HepG2 (cell line): Measurements from ENCODE around the gene VPS4A. TPM values are rescaled to one million over a fixed set of nuclear protein-coding genes. Genes with fewer than 3 reads are reported as not detected.

Experiments
- ATAC-seq: fragments of 200-7000 bp; cut with Tn5 transposase; 3 replicates; pipeline ENCODE4 v1.9.1; 2020; ENCODE audit warnings: mild to moderate bottlenecking, moderate library complexity
- BruUV-seq: library from RNA; stranded (reverse); fragments of 400-500 nt; replicated peaks from 2 replicates; lab custom pipeline; 2021; lab: Mats Ljungman, UMichigan
- CTCF ChIA-PET: fragments of 300-600 bp; formaldehyde crosslinking; extraction: SDS; loops from one replicate; lab custom pipeline; 2021; ENCODE audit warnings: low total read pairs, inconsistent platforms, low intra/inter-chr PET ratio; lab: Yijun Ruan, JAX
- POLR2A ChIA-PET: fragments of 350-600 bp; sonication (Branson Sonifier 250); formaldehyde crosslinking; loops from one replicate; lab custom pipeline; 2020; ENCODE audit warnings: antibody characterized with exemption, inconsistent platforms; lab: Yijun Ruan, JAX
- DNase-seq: peaks from one replicate; pipeline ENCODE4 v3.0.0-alpha.2; 2015; ENCODE audit warnings: low spot score
- FAIRE-seq: peaks from 3 replicates; lab custom pipeline; 2011; peaks lifted over from hg19 to GRCh38; lab: Jason Lieb, UNC
- H2AFZ ChIP-seq: one replicate; pipeline ENCODE4 v1.6.1; 2011; ENCODE audit warnings: low read length, inconsistent platforms
- H3K27ac ChIP-seq: fragments of 300-600 bp; 3 replicates; pipeline ENCODE4 v1.8.0; 2011; ENCODE audit warnings: mixed run types, mild to moderate bottlenecking, mixed read lengths, low read length, inconsistent platforms; ENCODE audit not compliant: insufficient read depth; ENCODE audit errors: extremely low read length
- H3K27me3 ChIP-seq, 2 experiments: fragments of 200-600 bp in 1 of 2; 2 replicates in 1 of 2; 3 replicates in 1 of 2; pipeline versions ENCODE4 v1.6.0 to v1.8.0; 2011; ENCODE audit warnings: low read length in 2 of 2, mild to moderate bottlenecking in 2 of 2, moderate library complexity in 2 of 2, inconsistent platforms in 1 of 2; ENCODE audit not compliant: insufficient read depth in 2 of 2, control insufficient read depth in 1 of 2
- H3K36me3 ChIP-seq, 2 experiments: fragments of 200-600 bp in 1 of 2; replicated peaks in 1 of 2; 2 replicates in 1 of 2; 3 replicates in 1 of 2; pipeline versions ENCODE4 v1.5.1 to v1.8.0; 2011; ENCODE audit warnings: low read length in 2 of 2, inconsistent platforms in 1 of 2; ENCODE audit not compliant: insufficient read depth in 2 of 2, control insufficient read depth in 1 of 2
- H3K4me1 ChIP-seq: 2 replicates; pipeline ENCODE4 v1.5.1; 2012; ENCODE audit warnings: low read length, inconsistent platforms; ENCODE audit not compliant: insufficient read depth
- H3K4me2 ChIP-seq: 2 replicates; pipeline ENCODE4 v1.6.0; 2011; ENCODE audit warnings: low read depth, low read length, inconsistent platforms
- H3K4me3 ChIP-seq, 3 experiments: fragments of 200-600 bp in 1 of 3; sonication (generic), shearing (Covaris generic) in 1 of 3; replicated peaks in 1 of 3; 2 replicates each; pipeline ENCODE4 v1.5.1; 2011 to 2016; ENCODE audit warnings: low read length in 3 of 3, inconsistent platforms in 2 of 3, low read depth in 2 of 3, mild to moderate bottlenecking in 2 of 3, control low read depth in 1 of 3, mixed read lengths in 1 of 3; ENCODE audit not compliant: insufficient read depth in 1 of 3
- H3K79me2 ChIP-seq: one replicate; pipeline ENCODE4 v1.6.1; 2011; ENCODE audit warnings: low read length, inconsistent platforms; ENCODE audit not compliant: insufficient read depth
- H3K9ac ChIP-seq: 2 replicates; pipeline ENCODE4 v1.6.0; 2011; ENCODE audit warnings: mild to moderate bottlenecking, low read depth, low read length, inconsistent platforms; ENCODE audit not compliant: insufficient read depth
- H3K9me3 ChIP-seq: 2 replicates; pipeline ENCODE4 v1.5.1; 2012; ENCODE audit warnings: mild to moderate bottlenecking, low read length
- H4K20me1 ChIP-seq: 2 replicates; pipeline ENCODE4 v1.6.0; 2011; ENCODE audit warnings: inconsistent platforms, mild to moderate bottlenecking, low read length, moderate library complexity; ENCODE audit not compliant: insufficient read depth
- AGO2 ChIP-seq: fragments of 200-400 bp; formaldehyde crosslinking; optimal IDR thresholded peaks from 2 replicates; pipeline ENCODE3; 2017; ENCODE audit warnings: mild to moderate bottlenecking, low read depth, low read length, moderate library complexity
- ATF1 ChIP-seq: IDR thresholded peaks from 2 replicates; pipeline ENCODE4 v1.6.1; 2016; ENCODE audit warnings: mild to moderate bottlenecking, control low read depth
- DR1 ChIP-seq: sonication (generic); formaldehyde crosslinking; IDR thresholded peaks from 2 replicates; pipeline ENCODE4 v1.8.0; 2021; ENCODE audit warnings: mild to moderate bottlenecking, missing genetic modification reagents, inconsistent platforms
- MXI1 ChIP-seq: IDR thresholded peaks from 3 replicates; pipeline ENCODE4 v1.6.1; 2012; ENCODE audit warnings: low read depth, low read length, inconsistent platforms, borderline replicate concordance
- POLR2A ChIP-seq, 2 experiments: IDR thresholded peaks; 2 replicates each; pipeline ENCODE4 v1.6.1; 2011; ENCODE audit warnings: low read depth in 2 of 2, low read length in 2 of 2, mild to moderate bottlenecking in 1 of 2, moderate library complexity in 1 of 2; ENCODE audit not compliant: insufficient read depth in 1 of 2
- POLR2G ChIP-seq: fragments of 200-400 bp; formaldehyde crosslinking; IDR thresholded peaks from 2 replicates; pipeline ENCODE4 v1.6.1; 2018; ENCODE audit warnings: mild to moderate bottlenecking, low read depth, low read length, moderate library complexity
- RBFOX2 ChIP-seq: fragments of 200-400 bp; formaldehyde crosslinking; IDR thresholded peaks from 2 replicates; pipeline ENCODE4 v1.6.1; 2017; ENCODE audit warnings: low read depth, mild to moderate bottlenecking, low read length
- RBM22 ChIP-seq: fragments of 200-400 bp; formaldehyde crosslinking; optimal IDR thresholded peaks from 2 replicates; pipeline ENCODE3; 2017; ENCODE audit warnings: mild to moderate bottlenecking, low read length, moderate library complexity
- RBM39 ChIP-seq: fragments of 200-400 bp; formaldehyde crosslinking; IDR thresholded peaks from one replicate; pipeline ENCODE4 v1.6.1; 2018; ENCODE audit warnings: antibody characterized with exemption, mild to moderate bottlenecking, low read depth, low read length; ENCODE audit not compliant: poor library complexity, severe bottlenecking
- SMAD9 ChIP-seq: sonication (generic); formaldehyde crosslinking; IDR thresholded peaks from 2 replicates; pipeline ENCODE4 v1.5.1; 2020; ENCODE audit warnings: mild to moderate bottlenecking, missing genetic modification reagents
- ZC3H4 ChIP-seq: sonication (generic); formaldehyde crosslinking; IDR thresholded peaks from 2 replicates; pipeline ENCODE4 v1.4.0; 2020; ENCODE audit warnings: missing genetic modification reagents, borderline replicate concordance
- ZNF180 ChIP-seq: sonication (generic); formaldehyde crosslinking; IDR thresholded peaks from 2 replicates; pipeline ENCODE4 v1.4.0; 2020; ENCODE audit warnings: low read depth, missing genetic modification reagents, borderline replicate concordance
- ZNF768 ChIP-seq: sonication (generic); formaldehyde crosslinking; IDR thresholded peaks from 2 replicates; pipeline ENCODE4 v1.4.0; 2020; ENCODE audit warnings: missing genetic modification reagents
- WGBS: methylation state at CpG from one replicate; pipeline ENCODE4 v1.1.6; 2017; ENCODE audit warnings: low lambda C conversion rate; 5-methylcytosine and 5-hydroxymethylcytosine counted together
- in situ Hi-C: cut with HindIII; loops from 2 replicates; pipeline ENCODE4 v1.10.0; 2017; ENCODE audit warnings: low pct_unique_long_range_greater_than_20kb; ENCODE audit not compliant: extremely low pct_ligation_motif_present
- intact Hi-C: fragments of 100-400 bp; cut with micrococcal nuclease; formaldehyde crosslinking; loops from one replicate; pipeline ENCODE4 v1.10.0; 2022; ENCODE audit not compliant: unreplicated experiment
- polyA plus RNA-seq, 8 experiments: library from polyadenylated mRNA; depleted of rRNA in 3 of 8; stranded (reverse) in 7 of 8; unstranded in 1 of 8; fragments of >200 nt; fragmentation: Illumina TruSeq in 4 of 8; extraction: Trizol in 4 of 8; gene quantifications; 2 replicates each; pipeline versions ENCODE4 v1.2.1 to v1.2.3, GENCODE V29; 2011 to 2016; ENCODE audit warnings: low read depth in 4 of 8, missing spikeins in 1 of 8, mixed read lengths in 1 of 8; ENCODE audit not compliant: insufficient read depth in 1 of 8
- total RNA-seq, 5 experiments: library from RNA; depleted of rRNA; stranded (reverse); fragments of >200 nt; fragmentation: Illumina TruSeq; extraction: Trizol; gene quantifications; 2 replicates each; pipeline ENCODE4 v1.2.3, GENCODE V29; 2016; ENCODE audit warnings: low read depth in 1 of 5
- TF ChIP-seq, protein P1 (sequence below): sonication (generic); formaldehyde crosslinking; IDR thresholded peaks from 2 replicates; pipeline ENCODE4 v1.5.0; 2020; ENCODE audit warnings: mild to moderate bottlenecking, missing genetic modification reagents

Gene VPS4A
- total and polyA plus RNA-seq, 2 of the 13 experiments (the other 11 are each of a cell fraction or from before 2014, with no cell fraction given): 13.2 to 27.9 TPM

DNA sequence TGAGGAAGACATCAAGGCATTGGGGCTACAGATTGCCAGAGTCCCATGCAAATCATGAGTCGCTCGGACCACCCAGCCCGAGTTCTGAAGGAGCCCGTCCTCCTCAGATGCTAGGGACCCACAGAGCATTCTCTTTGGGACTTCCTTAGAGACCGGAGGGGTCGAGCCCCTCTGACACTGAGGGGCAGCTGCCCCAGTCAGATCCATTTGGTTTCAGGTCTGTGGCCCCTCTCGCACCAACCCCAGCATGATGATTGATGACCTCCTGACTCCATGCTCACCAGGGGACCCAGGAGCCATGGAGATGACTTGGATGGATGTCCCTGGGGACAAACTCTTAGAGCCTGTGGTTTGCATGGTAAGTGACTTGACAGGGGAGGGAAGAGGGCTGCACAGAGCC lies 11.2 kb downstream of the VPS4A start:
- no peak overlapping the region for H2AFZ ChIP-seq
- no peak for FAIRE-seq
- H3K4me3 ChIP-seq: no peak overlapping the region
- H3K9me3 ChIP-seq: no peaks in the 10 kb centered on the region
- 98% methylated on average over 7 of the region's 7 CpGs for WGBS
- 0 out of 2 replicates have a peak, but pooled peaks have one; percentile 27 for TF ChIP-seq DR1 (CRISPR knock-in tag)
- TF ChIP-seq SMAD9 (CRISPR knock-in tag): no peak
- TF ChIP-seq RBM22: peak; percentile 43
- peak; percentile 52; the same call in 1 of the 2 replicates for TF ChIP-seq POLR2G
- TF ChIP-seq AGO2: peak; percentile 49
- TF ChIP-seq ZNF180 (CRISPR knock-in tag): no peak
- TF ChIP-seq, all 625 proteins: peak for 4
- Histone ChIP-seq H4K20me1 (peaks cover 21% of the 10 kb centered on the region), H3K27ac (no peak overlapping the region), H3K4me2 (no peak overlapping the region), H3K9ac (no peak overlapping the region), H3K79me2 (peaks cover 33% of the 10 kb centered on the region), H3K4me1 (peaks cover 34% of the 10 kb centered on the region), H3K27me3 (no peaks in the 10 kb centered on the region), H3K36me3 (peaks cover 43 to 70% of the 10 kb centered on the region in 2 experiments)
- BruUV-seq: no TSS peak
- no peak for ATAC-seq
- POLR2A ChIA-PET: interaction anchor here (1.4 kb wide), 1 partner anchor 18 kb away, joined by 4 read pairs; no protein-coding TSS in a partner anchor
- in situ Hi-C loops: no loop called here
- DNase-seq: no peak
- intact Hi-C loops: no loop called here
- CTCF ChIA-PET: no interaction called here

- ATAC-seq: no peak
- Histone ChIP-seq H3K4me1 (peaks cover 45% of the 10 kb centered on the region), H3K36me3 (peaks cover 42 to 70% of the 10 kb centered on the region in 2 experiments), H3K4me2 (no peak overlapping the region), H4K20me1 (peaks cover 23% of the 10 kb centered on the region), H3K79me2 (peaks cover 43% of the 10 kb centered on the region), H3K4me3 (no peak overlapping the region), H3K9ac (no peak overlapping the region), H3K27me3 (no peaks in the 10 kb centered on the region), H3K27ac (no peak overlapping the region), H3K9me3 (no peaks in the 10 kb centered on the region), H2AFZ (no peak overlapping the region)
- WGBS: 97% methylated on average over 10 of the region's 14 CpGs
- in situ Hi-C loops: no loop called here
- intact Hi-C loops: no loop called here
- ChIA-PET CTCF (no interaction called here), POLR2A (interaction anchor here (0.6 to 2.3 kb wide), 3 partner anchors 12 to 17 kb away, joined by 4 to 5 read pairs (median 5); partner anchors contain the start of genes COG8, NIP7 and VPS4A)
- BruUV-seq: no TSS peak
- no peak for FAIRE-seq
- no peak for DNase-seq
- TF ChIP-seq, protein P1, sequence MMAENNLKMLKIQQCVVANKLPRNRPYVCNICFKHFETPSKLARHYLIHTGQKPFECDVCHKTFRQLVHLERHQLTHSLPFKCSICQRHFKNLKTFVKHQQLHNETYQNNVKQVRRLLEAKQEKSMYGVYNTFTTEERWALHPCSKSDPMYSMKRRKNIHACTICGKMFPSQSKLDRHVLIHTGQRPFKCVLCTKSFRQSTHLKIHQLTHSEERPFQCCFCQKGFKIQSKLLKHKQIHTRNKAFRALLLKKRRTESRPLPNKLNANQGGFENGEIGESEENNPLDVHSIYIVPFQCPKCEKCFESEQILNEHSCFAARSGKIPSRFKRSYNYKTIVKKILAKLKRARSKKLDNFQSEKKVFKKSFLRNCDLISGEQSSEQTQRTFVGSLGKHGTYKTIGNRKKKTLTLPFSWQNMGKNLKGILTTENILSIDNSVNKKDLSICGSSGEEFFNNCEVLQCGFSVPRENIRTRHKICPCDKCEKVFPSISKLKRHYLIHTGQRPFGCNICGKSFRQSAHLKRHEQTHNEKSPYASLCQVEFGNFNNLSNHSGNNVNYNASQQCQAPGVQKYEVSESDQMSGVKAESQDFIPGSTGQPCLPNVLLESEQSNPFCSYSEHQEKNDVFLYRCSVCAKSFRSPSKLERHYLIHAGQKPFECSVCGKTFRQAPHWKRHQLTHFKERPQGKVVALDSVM (CRISPR knock-in tag): 0 out of 2 replicates have a peak, but pooled peaks have one; percentile 16
- TF ChIP-seq RBFOX2: peak; percentile 51
- TF ChIP-seq ATF1 (CRISPR knock-in tag): no peak
- TF ChIP-seq POLR2A (IDR thresholded peaks at IDR 0.05; ENCODE audit: insufficient read depth in 1 of 2, low read depth in 2 of 2, low read length in 2 of 2): peak in 1 of 2 experiments; percentile 42; a peak in 1 of 4 replicates
- 0 out of 2 replicates have a peak, but pooled peaks have one; percentile 13 for TF ChIP-seq ZNF768 (CRISPR knock-in tag)
- no peak for TF ChIP-seq ZC3H4
- TF ChIP-seq AGO2: peak; percentile 73
- peak; percentile 22 for TF ChIP-seq RBM39
- TF ChIP-seq MXI1: no peak
Observed at GRCh38 chr16:69323415-69323814, 12.3 kb downstream of the VPS4A start.
